H1 (cell line): ENCODE measurements around the gene SLC13A4. TPM values are rescaled to one million over a fixed set of nuclear protein-coding genes. Genes with fewer than 3 reads are reported as not detected.

Experiments
- CTCF ChIA-PET: fragments of 300-600 bp; sonication (Branson Sonifier 250); formaldehyde crosslinking; loops from one replicate; lab custom pipeline; 2021; ENCODE audit not compliant: partially characterized antibody; lab: Charles Lee
- POLR2A ChIA-PET: fragments of 300-600 bp; sonication (Branson Sonifier 250); formaldehyde crosslinking; loops from one replicate; lab custom pipeline; 2021; ENCODE audit warnings: inconsistent platforms; ENCODE audit not compliant: partially characterized antibody; lab: Charles Lee
- DNase-seq, 2 experiments: peaks; one replicate each; pipeline versions ENCODE4 v3.0.0 to v3.0.0-alpha.2; 2010 to 2022; ENCODE audit warnings: low spot score in 2 of 2, low read depth in 1 of 2, mixed read lengths in 1 of 2
- FAIRE-seq: peaks from 2 replicates; lab custom pipeline; 2011; peaks lifted over from hg19 to GRCh38; lab: Jason Lieb, UNC
- H2AFZ ChIP-seq: 2 replicates; pipeline ENCODE4 v1.8.1; 2012; ENCODE audit warnings: low read length, inconsistent platforms
- H2AK5ac ChIP-seq: 2 replicates; pipeline ENCODE4 v1.6.1; 2013; ENCODE audit warnings: low read depth, low read length
- H2BK120ac ChIP-seq: replicated peaks from 2 replicates; pipeline ENCODE3; 2013; ENCODE audit warnings: low read depth, low read length, inconsistent platforms
- H2BK12ac ChIP-seq: 2 replicates; pipeline ENCODE4 v1.6.1; 2013; ENCODE audit warnings: low read depth, low read length
- H2BK15ac ChIP-seq: 2 replicates; pipeline ENCODE4 v1.6.1; 2013; ENCODE audit warnings: low read length
- H2BK20ac ChIP-seq: 2 replicates; pipeline ENCODE4 v1.6.1; 2013; ENCODE audit warnings: low read length
- H2BK5ac ChIP-seq: 2 replicates; pipeline ENCODE4 v1.6.1; 2013; ENCODE audit warnings: low read depth, low read length
- H3K14ac ChIP-seq: 2 replicates; pipeline ENCODE4 v1.6.1; 2013; ENCODE audit warnings: inconsistent platforms; ENCODE audit not compliant: insufficient read length
- H3K18ac ChIP-seq: 2 replicates; pipeline ENCODE4 v1.6.1; 2013; ENCODE audit warnings: low read length; ENCODE audit errors: extremely low read depth
- H3K23ac ChIP-seq: 2 replicates; pipeline ENCODE4 v1.6.1; 2013; ENCODE audit warnings: inconsistent platforms; ENCODE audit not compliant: insufficient read length
- H3K23me2 ChIP-seq: 2 replicates; pipeline ENCODE4 v1.6.1; 2013; ENCODE audit warnings: low read depth, low read length
- H3K27ac ChIP-seq: 2 replicates; pipeline ENCODE4 v1.6.1; 2011; ENCODE audit warnings: low read depth, low read length, inconsistent platforms
- H3K27me3 ChIP-seq, 4 experiments: replicated peaks in 1 of 4; 1 replicate in 1 of 4; 2 replicates in 3 of 4; pipeline versions ENCODE4 v1.6.1 to v1.8.1; 2011 to 2013; ENCODE audit warnings: low read length in 3 of 4, mild to moderate bottlenecking in 3 of 4, inconsistent platforms in 2 of 4, mixed read lengths in 2 of 4, moderate library complexity in 1 of 4; ENCODE audit not compliant: control insufficient read depth in 3 of 4, insufficient read depth in 3 of 4; ENCODE audit errors: extremely low read depth in 1 of 4
- H3K36me3 ChIP-seq, 4 experiments: 2 replicates each; pipeline versions ENCODE4 v1.6.1 to v1.8.1; 2011 to 2013; ENCODE audit warnings: mild to moderate bottlenecking in 4 of 4, low read length in 3 of 4, moderate library complexity in 2 of 4, control low read depth in 1 of 4, inconsistent platforms in 1 of 4; ENCODE audit not compliant: insufficient read depth in 4 of 4, control insufficient read depth in 2 of 4
- H3K4ac ChIP-seq: replicated peaks from 2 replicates; pipeline ENCODE3; 2013; ENCODE audit warnings: low read length, low read depth, mixed read lengths, inconsistent platforms; ENCODE audit not compliant: insufficient read length
- H3K4me1 ChIP-seq, 4 experiments: replicated peaks in 1 of 4; 1 replicate in 1 of 4; 2 replicates in 3 of 4; pipeline versions ENCODE4 v1.6.1 to v1.8.1; 2011 to 2013; ENCODE audit warnings: low read length in 3 of 4, inconsistent platforms in 2 of 4, mixed read lengths in 1 of 4; ENCODE audit not compliant: insufficient read depth in 4 of 4, control insufficient read depth in 3 of 4
- H3K4me2 ChIP-seq, 2 experiments: 2 replicates each; pipeline versions ENCODE4 v1.6.1 to v1.8.1; 2011 to 2013; ENCODE audit warnings: low read depth in 2 of 2, low read length in 2 of 2, control low read depth in 1 of 2, inconsistent platforms in 1 of 2, mild to moderate bottlenecking in 1 of 2; ENCODE audit not compliant: insufficient read depth in 1 of 2
- H3K4me3 ChIP-seq, 4 experiments: fragments of 200-600, 300-600 bp in 1 of 4; sonication (generic), shearing (Covaris generic), sonication (Bioruptor Twin) in 1 of 4; 2 replicates each; pipeline versions ENCODE4 v1.5.1 to v1.8.1; 2011 to 2016; ENCODE audit warnings: low read length in 4 of 4, low read depth in 3 of 4, control low read depth in 2 of 4, inconsistent platforms in 2 of 4, mild to moderate bottlenecking in 2 of 4, mixed read lengths in 1 of 4, moderate library complexity in 1 of 4; ENCODE audit not compliant: insufficient read depth in 2 of 4; ENCODE audit errors: extremely low read depth in 1 of 4
- H3K56ac ChIP-seq: replicated peaks from 2 replicates; pipeline ENCODE3; 2013; ENCODE audit warnings: low read depth, mild to moderate bottlenecking, mixed read lengths, low read length, inconsistent platforms; ENCODE audit not compliant: insufficient read length
- H3K79me1 ChIP-seq: 2 replicates; pipeline ENCODE4 v1.6.1; 2013; ENCODE audit warnings: low read depth, low read length, control low read depth
- H3K79me2 ChIP-seq, 2 experiments: 2 replicates each; pipeline versions ENCODE4 v1.6.1 to v1.8.1; 2012 to 2013; ENCODE audit warnings: low read length in 2 of 2, mild to moderate bottlenecking in 2 of 2, inconsistent platforms in 1 of 2; ENCODE audit not compliant: insufficient read depth in 2 of 2, control insufficient read depth in 1 of 2
- H3K9ac ChIP-seq, 4 experiments: replicated peaks in 1 of 4; 1 replicate in 1 of 4; 2 replicates in 3 of 4; pipeline versions ENCODE4 v1.6.1 to v1.8.1; 2011 to 2013; ENCODE audit warnings: low read depth in 3 of 4, low read length in 3 of 4, control low read depth in 2 of 4, mild to moderate bottlenecking in 2 of 4, moderate library complexity in 2 of 4, inconsistent platforms in 1 of 4; ENCODE audit errors: extremely low read depth in 1 of 4
- H3K9me3 ChIP-seq, 2 experiments: 2 replicates each; pipeline versions ENCODE4 v1.6.1 to v1.8.1; 2012 to 2013; ENCODE audit warnings: mild to moderate bottlenecking in 2 of 2, moderate library complexity in 2 of 2, control low read depth in 1 of 2, inconsistent platforms in 1 of 2, low read depth in 1 of 2, low read length in 1 of 2, mixed read lengths in 1 of 2; ENCODE audit not compliant: insufficient read depth in 2 of 2
- H4K20me1 ChIP-seq, 2 experiments: replicated peaks in 1 of 2; 2 replicates each; pipeline versions ENCODE3 to v1.8.1; 2011 to 2013; ENCODE audit warnings: inconsistent platforms in 2 of 2, low read length in 2 of 2, mild to moderate bottlenecking in 1 of 2; ENCODE audit not compliant: insufficient read depth in 2 of 2, control insufficient read depth in 1 of 2
- H4K5ac ChIP-seq: 2 replicates; pipeline ENCODE4 v1.6.1; 2013; ENCODE audit warnings: low read length, low read depth, mixed read lengths, inconsistent platforms; ENCODE audit not compliant: insufficient read length
- H4K8ac ChIP-seq: 2 replicates; pipeline ENCODE4 v1.8.0; 2013; ENCODE audit warnings: mild to moderate bottlenecking, moderate library complexity, low read length, inconsistent platforms; ENCODE audit not compliant: insufficient read depth; ENCODE audit errors: extremely low read depth
- H4K91ac ChIP-seq: replicated peaks from 2 replicates; pipeline ENCODE3; 2013; ENCODE audit warnings: low read length, mixed read lengths, inconsistent platforms; ENCODE audit not compliant: insufficient read length
- RNF2 ChIP-seq: fragments of 200-900, 300-1000 bp; sonication (generic); IDR thresholded peaks from 2 replicates; pipeline ENCODE4 v1.7.1; 2016; ENCODE audit warnings: borderline replicate concordance, low read depth, mild to moderate bottlenecking, antibody characterized with exemption, low read length; ENCODE audit not compliant: poor library complexity, severe bottlenecking; ENCODE audit errors: missing control alignments
- whole genome bisulfite sequencing, 2 experiments: shearing (Covaris generic) in 1 of 2; methylation state at CpG; one replicate each; pipeline versions ENCODE4 v1.1.6 to v1.1.7; 2013 to 2015; ENCODE audit warnings: low lambda C conversion rate in 2 of 2, mixed read lengths in 2 of 2, inconsistent platforms in 1 of 2, low coverage in 1 of 2, missing lambda C conversion rate in 1 of 2; ENCODE audit not compliant: insufficient replicate concordance in 2 of 2, insufficient coverage in 1 of 2, insufficient read length in 1 of 2; ENCODE audit errors: extremely low coverage in 1 of 2, missing lambda C conversion rate in 1 of 2; 5-methylcytosine and 5-hydroxymethylcytosine counted together
- polyA plus RNA-seq, 7 experiments: library from polyadenylated mRNA; depleted of rRNA in 3 of 7; stranded (reverse) in 5 of 7; unstranded in 2 of 7; fragments of >200 nt in 5 of 7; fragments of 200-250 nt in 2 of 7; gene quantifications; 1 replicate in 5 of 7; 2 replicates in 1 of 7; 4 replicates in 1 of 7; pipeline versions ENCODE4 v1.2.1 to v1.2.3, GENCODE V29; 2011 to 2013; ENCODE audit warnings: missing spikeins in 2 of 7, mixed read lengths in 2 of 7
- total RNA-seq: library from RNA; stranded (reverse); fragmentation: NEBNext Ultra II Directional; extraction: Animal tissue kit (Norgen Biotek cat#: 25700); gene quantifications from 2 replicates; pipeline ENCODE4 v1.2.1, GENCODE V29; 2021

SLC13A4 gene
- total and polyA plus RNA-seq, 2 of the 8 experiments (the other 6 are each of a cell fraction or from before 2014, with no cell fraction given) = 3.9 to 7.5 TPM

- Histone ChIP-seq H2AFZ (no peak overlapping the region), H3K9me3 (no peaks in the 10 kb centered on the region), H3K23ac (no peak overlapping the region), H3K27ac (no peak overlapping the region), H3K27me3 (no peaks in the 10 kb centered on the region), H3K4me2 (no peak overlapping the region), H3K56ac (no peak overlapping the region), H2AK5ac (no peak overlapping the region), H4K8ac (no peak overlapping the region), H3K79me2 (no peaks in the 10 kb centered on the region), H2BK15ac (no peak overlapping the region), H3K79me1 (no peaks in the 10 kb centered on the region), H3K36me3 (no peaks in the 10 kb centered on the region), H3K14ac (no peak overlapping the region), H4K5ac (no peak overlapping the region), H3K4ac (no peak overlapping the region), H3K23me2 (peaks cover 6% of the 10 kb centered on the region; the same call in 1 of the 2 replicates), H4K20me1 (peaks cover 0 to 5% of the 10 kb centered on the region in 2 experiments), H3K18ac (no peak overlapping the region), H3K9ac (no peak overlapping the region), H2BK120ac (no peak overlapping the region), H4K91ac (no peak overlapping the region), H3K4me1 (peaks cover 0 to 4% (median 2%) of the 10 kb centered on the region in 4 experiments; a peak in 1 of 7 replicates), H2BK20ac (no peak overlapping the region), H2BK5ac (no peak overlapping the region), H2BK12ac (no peak overlapping the region), H3K4me3 (no peak overlapping the region)
- FAIRE-seq (no peak), DNase-seq (no peak)
- WGBS, 2 experiments = 93% methylated on average over 4 of the region's 4 CpGs; no CpG with 5 or more reads in 1 of the 2 experiments
- ChIA-PET CTCF (interaction anchor here (0.8 to 14.4 kb wide), 21 partner anchors 8 to 319 kb away, joined by 3 to 133 read pairs (median 11); partner anchors contain the start of gene SLC13A4), POLR2A (interaction anchor here (1.3 to 1.6 kb wide), 2 partner anchors 15 to 50 kb away, joined by 3 read pairs; partner anchors contain the start of gene STMP1)
- no peak for TF ChIP-seq RNF2
These were observed 15.7 kb downstream of the SLC13A4 start for GRCh38 chr7:135712182-135712782.
